ENCODE measurements around the gene ATP10D.

Gene ATP10D

DNA sequence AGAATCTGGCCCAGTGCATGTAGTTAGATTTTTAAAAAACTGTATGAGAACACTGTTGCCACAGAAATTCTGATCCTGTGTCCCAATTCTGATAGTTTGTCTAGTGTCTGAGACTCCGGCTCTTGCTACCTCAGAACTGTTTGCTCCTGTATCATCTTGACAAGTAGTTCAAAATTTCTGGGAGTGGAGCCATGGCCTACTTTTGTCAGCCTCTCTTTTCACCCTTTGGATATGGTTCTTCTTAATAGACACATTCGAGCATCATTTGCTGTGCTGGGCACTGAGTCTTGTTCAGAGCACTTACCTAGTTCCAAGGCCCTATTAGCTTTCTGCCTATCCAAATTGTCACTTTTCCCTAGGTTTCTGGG lies 46.9 kb downstream of the ATP10D start:
- TF ChIP-seq RARB (CRISPR knock-in tag; IDR thresholded peaks at IDR 0.05) (no peak), SNAI2 (CRISPR knock-in tag; IDR thresholded peaks at IDR 0.05) (no peak), CSDC2 (CRISPR knock-in tag; IDR thresholded peaks at IDR 0.05) (no peak), GLIS3 (CRISPR knock-in tag; IDR thresholded peaks at IDR 0.05) (no peak)
- TF ChIP-seq, protein P1, sequence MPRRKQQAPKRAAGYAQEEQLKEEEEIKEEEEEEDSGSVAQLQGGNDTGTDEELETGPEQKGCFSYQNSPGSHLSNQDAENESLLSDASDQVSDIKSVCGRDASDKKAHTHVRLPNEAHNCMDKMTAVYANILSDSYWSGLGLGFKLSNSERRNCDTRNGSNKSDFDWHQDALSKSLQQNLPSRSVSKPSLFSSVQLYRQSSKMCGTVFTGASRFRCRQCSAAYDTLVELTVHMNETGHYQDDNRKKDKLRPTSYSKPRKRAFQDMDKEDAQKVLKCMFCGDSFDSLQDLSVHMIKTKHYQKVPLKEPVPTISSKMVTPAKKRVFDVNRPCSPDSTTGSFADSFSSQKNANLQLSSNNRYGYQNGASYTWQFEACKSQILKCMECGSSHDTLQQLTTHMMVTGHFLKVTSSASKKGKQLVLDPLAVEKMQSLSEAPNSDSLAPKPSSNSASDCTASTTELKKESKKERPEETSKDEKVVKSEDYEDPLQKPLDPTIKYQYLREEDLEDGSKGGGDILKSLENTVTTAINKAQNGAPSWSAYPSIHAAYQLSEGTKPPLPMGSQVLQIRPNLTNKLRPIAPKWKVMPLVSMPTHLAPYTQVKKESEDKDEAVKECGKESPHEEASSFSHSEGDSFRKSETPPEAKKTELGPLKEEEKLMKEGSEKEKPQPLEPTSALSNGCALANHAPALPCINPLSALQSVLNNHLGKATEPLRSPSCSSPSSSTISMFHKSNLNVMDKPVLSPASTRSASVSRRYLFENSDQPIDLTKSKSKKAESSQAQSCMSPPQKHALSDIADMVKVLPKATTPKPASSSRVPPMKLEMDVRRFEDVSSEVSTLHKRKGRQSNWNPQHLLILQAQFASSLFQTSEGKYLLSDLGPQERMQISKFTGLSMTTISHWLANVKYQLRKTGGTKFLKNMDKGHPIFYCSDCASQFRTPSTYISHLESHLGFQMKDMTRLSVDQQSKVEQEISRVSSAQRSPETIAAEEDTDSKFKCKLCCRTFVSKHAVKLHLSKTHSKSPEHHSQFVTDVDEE (CRISPR knock-in tag; IDR thresholded peaks at IDR 0.05) = no peak
- TF ChIP-seq, protein P2, sequence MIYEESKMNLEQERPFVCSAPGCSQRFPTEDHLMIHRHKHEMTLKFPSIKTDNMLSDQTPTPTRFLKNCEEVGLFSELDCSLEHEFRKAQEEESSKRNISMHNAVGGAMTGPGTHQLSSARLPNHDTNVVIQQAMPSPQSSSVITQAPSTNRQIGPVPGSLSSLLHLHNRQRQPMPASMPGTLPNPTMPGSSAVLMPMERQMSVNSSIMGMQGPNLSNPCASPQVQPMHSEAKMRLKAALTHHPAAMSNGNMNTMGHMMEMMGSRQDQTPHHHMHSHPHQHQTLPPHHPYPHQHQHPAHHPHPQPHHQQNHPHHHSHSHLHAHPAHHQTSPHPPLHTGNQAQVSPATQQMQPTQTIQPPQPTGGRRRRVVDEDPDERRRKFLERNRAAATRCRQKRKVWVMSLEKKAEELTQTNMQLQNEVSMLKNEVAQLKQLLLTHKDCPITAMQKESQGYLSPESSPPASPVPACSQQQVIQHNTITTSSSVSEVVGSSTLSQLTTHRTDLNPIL (CRISPR knock-in tag; IDR thresholded peaks at IDR 0.05; ENCODE audit: low read depth) = no peak

DNA sequence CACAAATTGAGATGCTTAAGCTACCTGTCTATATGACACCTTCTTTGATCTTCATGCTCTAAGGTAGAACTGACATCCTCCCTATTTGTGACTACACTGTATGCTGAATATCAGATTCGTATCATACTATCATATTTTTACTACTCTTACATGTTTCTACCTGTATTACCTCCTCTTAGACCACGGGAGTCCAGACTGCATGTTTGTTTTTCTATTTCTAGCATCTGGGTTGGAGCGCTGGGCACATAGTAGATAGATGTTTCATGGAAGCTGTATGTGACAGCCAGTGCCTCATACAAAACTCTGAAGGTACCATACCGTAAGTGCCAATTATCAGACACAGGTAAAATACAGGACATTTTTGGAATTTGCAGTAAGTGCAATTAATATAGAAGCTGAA lies 47.6 kb downstream of the ATP10D start:
- no peak for TF ChIP-seq ZNF70 (CRISPR knock-in tag; IDR thresholded peaks at IDR 0.05)
- no peak for TF ChIP-seq GLIS3 (CRISPR knock-in tag; IDR thresholded peaks at IDR 0.05)
- no peak for TF ChIP-seq TCF4 (CRISPR knock-in tag; IDR thresholded peaks at IDR 0.05; ENCODE audit: borderline replicate concordance)
- TF ChIP-seq, protein P2 (CRISPR knock-in tag; IDR thresholded peaks at IDR 0.05; ENCODE audit: low read depth) = no peak
- TF ChIP-seq CSDC2 (CRISPR knock-in tag; IDR thresholded peaks at IDR 0.05) = no peak
- TF ChIP-seq ARNTL (CRISPR knock-in tag; IDR thresholded peaks at IDR 0.05; ENCODE audit: borderline replicate concordance, low read depth) = no peak
- TF ChIP-seq OSR1 (CRISPR knock-in tag; IDR thresholded peaks at IDR 0.05) = no peak
- TF ChIP-seq, protein P3, sequence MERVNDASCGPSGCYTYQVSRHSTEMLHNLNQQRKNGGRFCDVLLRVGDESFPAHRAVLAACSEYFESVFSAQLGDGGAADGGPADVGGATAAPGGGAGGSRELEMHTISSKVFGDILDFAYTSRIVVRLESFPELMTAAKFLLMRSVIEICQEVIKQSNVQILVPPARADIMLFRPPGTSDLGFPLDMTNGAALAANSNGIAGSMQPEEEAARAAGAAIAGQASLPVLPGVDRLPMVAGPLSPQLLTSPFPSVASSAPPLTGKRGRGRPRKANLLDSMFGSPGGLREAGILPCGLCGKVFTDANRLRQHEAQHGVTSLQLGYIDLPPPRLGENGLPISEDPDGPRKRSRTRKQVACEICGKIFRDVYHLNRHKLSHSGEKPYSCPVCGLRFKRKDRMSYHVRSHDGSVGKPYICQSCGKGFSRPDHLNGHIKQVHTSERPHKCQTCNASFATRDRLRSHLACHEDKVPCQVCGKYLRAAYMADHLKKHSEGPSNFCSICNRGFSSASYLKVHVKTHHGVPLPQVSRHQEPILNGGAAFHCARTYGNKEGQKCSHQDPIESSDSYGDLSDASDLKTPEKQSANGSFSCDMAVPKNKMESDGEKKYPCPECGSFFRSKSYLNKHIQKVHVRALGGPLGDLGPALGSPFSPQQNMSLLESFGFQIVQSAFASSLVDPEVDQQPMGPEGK (CRISPR knock-in tag; IDR thresholded peaks at IDR 0.05; ENCODE audit: borderline replicate concordance) = no peak
- TF ChIP-seq BACH2 (CRISPR knock-in tag; IDR thresholded peaks at IDR 0.05; ENCODE audit: borderline replicate concordance) = no peak
- no peak for ATAC-seq

More for the DNA sequence above, 46.9 kb downstream of the ATP10D start:
- ATAC-seq = no peak

DNA sequence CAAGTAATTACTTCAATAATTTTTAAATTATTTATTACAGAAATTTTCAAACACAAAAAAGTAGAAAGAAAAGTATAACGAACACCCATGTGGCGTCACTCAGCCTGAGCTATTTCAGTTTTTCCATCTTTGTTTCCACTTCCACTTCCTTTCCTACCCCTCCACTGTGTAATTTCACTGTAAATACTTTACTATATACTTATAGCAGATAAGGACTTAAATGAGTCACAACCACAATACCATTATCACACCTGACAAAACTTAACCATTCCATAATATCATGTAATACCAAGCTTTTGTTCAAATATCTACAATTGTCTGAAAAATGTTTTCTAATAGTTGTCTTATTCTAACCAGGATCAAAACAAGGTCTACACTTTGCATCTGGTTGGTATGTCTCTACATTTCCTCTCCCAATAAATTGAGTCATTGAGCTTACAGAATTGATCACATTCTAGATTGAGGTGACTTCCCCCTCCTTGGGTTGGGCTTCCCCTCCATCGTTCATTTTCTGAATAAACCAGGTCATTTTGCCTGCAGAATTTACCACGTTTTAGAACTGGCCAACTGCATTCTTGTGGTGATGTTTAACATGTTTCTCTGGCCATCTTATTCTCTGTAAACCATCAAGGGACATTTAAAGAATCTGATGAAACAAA lies 48.7 kb downstream of the ATP10D start:
- no peak for TF ChIP-seq TCF4 (CRISPR knock-in tag; IDR thresholded peaks at IDR 0.05; ENCODE audit: borderline replicate concordance)
- TF ChIP-seq, protein P4, sequence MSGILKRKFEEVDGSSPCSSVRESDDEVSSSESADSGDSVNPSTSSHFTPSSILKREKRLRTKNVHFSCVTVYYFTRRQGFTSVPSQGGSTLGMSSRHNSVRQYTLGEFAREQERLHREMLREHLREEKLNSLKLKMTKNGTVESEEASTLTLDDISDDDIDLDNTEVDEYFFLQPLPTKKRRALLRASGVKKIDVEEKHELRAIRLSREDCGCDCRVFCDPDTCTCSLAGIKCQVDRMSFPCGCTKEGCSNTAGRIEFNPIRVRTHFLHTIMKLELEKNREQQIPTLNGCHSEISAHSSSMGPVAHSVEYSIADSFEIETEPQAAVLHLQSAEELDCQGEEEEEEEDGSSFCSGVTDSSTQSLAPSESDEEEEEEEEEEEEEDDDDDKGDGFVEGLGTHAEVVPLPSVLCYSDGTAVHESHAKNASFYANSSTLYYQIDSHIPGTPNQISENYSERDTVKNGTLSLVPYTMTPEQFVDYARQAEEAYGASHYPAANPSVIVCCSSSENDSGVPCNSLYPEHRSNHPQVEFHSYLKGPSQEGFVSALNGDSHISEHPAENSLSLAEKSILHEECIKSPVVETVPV (CRISPR knock-in tag; IDR thresholded peaks at IDR 0.05) = no peak
- TF ChIP-seq ARNTL (CRISPR knock-in tag; IDR thresholded peaks at IDR 0.05; ENCODE audit: borderline replicate concordance, low read depth) = no peak
- TF ChIP-seq, protein P1 (CRISPR knock-in tag; IDR thresholded peaks at IDR 0.05) = no peak
- TF ChIP-seq, protein P3 (CRISPR knock-in tag; IDR thresholded peaks at IDR 0.05; ENCODE audit: borderline replicate concordance) = no peak
- no peak for TF ChIP-seq TOX (CRISPR knock-in tag; IDR thresholded peaks at IDR 0.05; ENCODE audit: borderline replicate concordance)
- TF ChIP-seq PPARA (CRISPR knock-in tag; IDR thresholded peaks at IDR 0.05; ENCODE audit: borderline replicate concordance) = no peak
- no peak for ATAC-seq

Data from SK-N-SH treated with all-trans-retinoic acid at 6 μM for 48 hours (cell line).